GM19035 (cell line): Measurements from ENCODE around the gene KLHDC10.
"Not testable (repeated sequence)": the region's sequence is repeated elsewhere in the genome, so short reads cannot be mapped to it uniquely, and the experiment has no call there.

ENCODE experiments used
- ATAC-seq: cut with Tn5 transposase; IDR thresholded peaks from one replicate; pipeline ENCODE4 v1.9.1; 2021; ENCODE audit not compliant: unreplicated experiment

The KLHDC10 gene

DNA sequence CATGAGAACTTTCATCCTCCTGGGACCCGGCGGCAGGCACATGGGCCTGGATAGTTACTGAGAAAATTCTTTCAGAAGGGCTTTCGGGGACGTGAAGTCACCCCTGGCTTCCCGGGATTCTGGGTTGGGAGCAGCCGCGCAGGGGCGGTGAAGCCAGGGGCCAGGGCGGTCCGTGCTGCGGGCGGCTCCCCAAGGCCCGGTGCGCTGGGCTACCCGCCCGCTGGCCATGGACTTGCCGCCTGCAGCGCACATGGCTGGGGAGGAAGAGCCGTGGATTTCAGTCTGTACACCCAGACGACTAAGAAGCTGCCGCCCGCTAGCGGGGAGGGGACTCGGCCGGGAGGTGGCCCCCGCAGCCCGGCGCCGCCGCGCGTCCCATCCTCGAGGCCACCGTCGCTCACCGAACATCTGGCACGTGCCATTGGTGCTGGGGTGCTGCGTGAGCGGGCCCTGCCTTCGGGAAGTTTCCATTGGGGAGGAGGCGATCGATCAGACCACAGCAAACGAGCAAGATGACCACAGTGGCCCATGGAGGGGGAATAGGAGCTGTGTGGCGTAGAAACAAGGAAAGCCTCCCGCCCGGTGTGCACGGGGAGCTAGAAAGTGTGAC, 70.3 kb downstream of the KLHDC10 start:
- no peak for ATAC-seq

DNA sequence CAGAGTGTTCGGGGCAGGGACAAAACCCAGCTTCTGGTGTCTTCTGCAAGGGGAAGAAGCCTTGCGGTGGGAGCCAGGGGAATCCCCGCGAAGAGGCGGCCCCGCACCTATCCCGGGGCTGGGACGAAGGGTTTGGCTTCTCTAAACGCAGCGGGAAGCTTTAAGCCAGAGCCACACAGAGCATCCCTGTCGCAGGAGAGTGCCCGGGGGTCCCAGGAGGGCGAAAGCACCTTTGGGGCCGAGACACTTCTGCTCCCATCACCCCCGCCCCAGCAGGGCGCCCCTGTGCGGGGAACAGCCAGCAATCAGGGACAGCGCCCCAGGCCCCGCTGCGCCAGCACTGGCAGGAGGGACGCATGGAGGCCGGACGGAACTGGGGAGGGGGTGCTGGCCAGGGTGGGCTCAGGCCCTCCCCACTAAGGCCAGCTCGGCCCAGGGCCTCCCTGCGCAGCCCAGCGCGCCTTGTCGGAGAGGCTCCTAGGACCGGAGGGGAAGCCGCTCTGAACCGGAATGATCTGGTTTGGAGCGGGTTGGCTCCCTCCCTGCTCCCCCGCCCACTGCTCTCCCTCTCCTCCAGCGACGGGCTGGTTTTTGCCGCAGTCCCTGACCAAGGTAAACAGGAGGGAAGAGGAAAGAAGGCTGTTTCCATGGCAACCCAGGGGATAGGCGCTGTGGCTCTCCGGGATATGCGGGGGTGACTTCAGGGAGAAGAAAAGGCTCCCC, 71.0 kb downstream of the KLHDC10 start:
- ATAC-seq, result peak; percentile 63

DNA sequence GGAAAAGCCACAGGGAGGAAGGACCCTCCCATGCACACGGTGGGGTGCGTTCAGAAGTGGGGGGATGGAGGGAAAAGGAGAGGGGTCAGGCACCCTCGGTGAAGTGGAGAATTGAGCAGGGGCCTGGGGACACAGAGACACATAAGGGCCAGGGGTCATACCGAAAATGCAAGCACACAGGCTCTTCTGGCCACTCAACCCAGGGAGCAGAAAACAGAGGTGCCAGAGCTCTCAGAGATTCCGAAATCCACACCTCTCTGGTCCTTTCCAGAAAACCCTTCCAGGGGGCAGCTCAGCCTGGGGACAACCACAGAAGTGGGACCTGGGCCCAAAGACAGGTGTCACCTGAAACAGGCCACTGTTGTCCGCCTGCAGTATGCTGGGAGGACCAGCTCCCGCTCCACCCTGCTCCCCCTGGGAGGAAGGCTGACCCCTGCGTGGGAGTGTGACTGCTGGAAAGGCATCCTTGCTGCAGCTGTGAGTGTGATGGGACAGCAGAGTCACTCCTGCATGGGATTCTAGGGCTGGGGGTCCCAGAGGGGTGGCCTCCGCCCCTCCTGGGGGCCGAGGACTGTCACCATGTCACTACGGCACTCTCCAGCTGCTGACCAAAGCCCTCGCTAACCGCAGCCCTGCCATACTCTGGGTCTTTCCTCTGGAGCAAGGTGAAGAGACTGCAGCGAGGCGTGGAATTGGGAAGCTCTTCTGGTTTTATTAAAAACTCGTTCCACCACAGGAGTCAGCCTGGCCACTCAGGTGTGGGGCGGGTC, 71.7 kb downstream of the KLHDC10 start:
- no peak for ATAC-seq

- ATAC-seq, result no peak
Observed at GRCh38 chr7:130142654-130143333, 72.5 kb downstream of the KLHDC10 start.

DNA sequence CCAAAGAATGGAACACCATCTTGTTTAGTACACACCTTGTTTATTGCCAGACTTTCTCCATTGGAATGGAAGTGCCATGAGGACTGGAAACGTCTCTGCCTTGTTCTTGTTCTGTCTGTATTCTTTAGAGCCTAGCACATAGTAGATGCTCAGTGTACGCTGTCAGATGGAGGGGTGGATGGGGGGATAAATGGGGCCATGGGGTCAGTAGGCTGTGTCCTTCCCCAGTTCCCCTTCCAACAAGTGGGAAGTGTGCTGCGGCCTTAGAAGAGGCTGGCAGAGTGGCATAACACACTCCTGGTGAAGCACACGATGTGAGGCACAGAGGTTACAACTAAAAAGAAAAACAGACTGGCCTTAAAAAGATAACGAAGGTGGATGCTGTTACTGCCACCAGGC, 73.0 kb downstream of the KLHDC10 start:
- ATAC-seq, result no peak

DNA sequence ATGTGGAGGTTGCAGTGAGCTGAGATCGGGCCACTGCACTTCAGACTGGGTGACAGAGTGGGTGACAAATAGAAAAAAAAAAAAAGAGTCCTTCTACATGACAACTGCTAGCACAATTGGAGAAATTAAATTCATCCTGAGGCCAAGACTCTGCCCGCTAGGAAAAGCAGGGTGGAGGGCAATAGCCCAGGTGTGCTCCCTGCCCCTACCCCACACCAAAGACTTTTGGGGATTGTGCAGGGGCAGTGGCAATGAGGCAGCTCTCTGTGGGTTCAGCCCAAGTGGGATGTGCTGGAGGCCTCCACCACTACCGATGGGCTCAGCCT, 73.6 kb downstream of the KLHDC10 start:
- ATAC-seq, result no peak

DNA sequence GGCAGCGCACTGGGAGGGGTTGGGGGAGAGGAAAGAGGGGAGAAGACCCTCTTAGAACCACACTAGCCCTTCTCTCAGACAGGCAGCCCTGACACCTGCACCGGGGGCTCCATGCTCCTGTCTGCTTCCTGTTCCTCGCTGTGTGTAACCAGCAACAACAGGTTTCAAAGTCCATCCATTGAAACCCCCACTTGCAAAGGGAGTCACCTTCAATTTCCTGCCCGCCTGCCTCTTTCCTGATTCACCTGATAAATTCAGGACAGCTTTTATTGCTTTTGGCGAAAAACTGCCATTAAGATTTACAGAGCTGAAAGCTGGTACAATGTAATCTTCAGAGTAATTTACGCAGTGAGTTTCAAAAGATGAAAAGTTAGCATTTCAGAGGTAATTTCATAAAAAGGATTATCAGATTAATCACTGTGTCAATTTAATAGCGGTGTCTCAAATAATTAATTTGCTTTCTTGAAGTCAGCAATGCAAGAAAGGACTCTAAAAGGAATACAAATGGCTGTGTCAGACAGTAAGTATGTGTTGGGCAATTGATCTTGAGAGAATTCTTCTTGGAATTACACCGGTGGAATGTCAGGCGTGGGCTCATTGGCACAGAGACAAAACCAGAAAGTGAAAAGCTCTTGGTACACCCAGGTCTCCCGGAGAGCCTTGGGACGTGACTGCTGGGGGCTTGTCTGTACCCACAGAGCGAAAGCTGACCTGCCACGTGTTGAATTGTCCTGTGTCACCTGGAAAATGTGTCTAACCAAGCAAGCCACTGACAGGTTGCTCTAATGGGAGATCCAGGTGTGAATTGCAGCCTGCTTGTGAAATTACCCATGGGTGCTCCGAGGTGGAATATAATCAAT, 74.2 kb downstream of the KLHDC10 start:
- ATAC-seq, result no peak

DNA sequence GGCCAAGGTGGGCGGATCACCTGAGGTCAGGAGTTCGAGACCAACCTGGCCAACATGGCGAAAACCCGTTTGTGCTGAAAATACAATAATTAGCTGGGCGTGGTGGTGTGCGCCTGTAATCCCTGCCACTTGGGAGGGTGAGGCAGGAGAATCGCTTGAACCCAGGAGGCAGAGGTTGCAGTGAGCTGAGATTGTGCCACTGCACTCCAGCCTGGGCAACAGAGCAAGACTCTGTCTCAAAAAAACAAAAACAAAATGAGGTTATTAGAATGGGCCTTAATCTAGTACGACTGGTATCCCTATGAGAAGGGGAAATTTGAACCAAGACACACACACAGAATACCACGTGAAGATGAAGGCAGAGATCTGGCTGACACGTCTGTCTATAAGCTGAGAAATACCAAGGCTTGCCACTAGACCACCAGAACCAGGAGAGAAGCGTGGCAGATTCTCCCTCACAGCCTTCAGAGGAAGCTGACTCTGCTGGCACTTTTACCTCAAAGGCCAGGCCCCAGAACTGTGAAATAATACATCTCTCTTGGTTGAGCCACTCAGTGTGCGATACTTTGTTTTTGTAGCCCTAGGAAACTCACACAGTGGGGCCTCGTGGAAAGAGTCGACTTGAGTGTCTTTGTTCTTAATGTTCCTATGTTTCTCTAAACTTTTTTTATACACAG, 75.2 kb downstream of the KLHDC10 start:
- ATAC-seq, result no peak

DNA sequence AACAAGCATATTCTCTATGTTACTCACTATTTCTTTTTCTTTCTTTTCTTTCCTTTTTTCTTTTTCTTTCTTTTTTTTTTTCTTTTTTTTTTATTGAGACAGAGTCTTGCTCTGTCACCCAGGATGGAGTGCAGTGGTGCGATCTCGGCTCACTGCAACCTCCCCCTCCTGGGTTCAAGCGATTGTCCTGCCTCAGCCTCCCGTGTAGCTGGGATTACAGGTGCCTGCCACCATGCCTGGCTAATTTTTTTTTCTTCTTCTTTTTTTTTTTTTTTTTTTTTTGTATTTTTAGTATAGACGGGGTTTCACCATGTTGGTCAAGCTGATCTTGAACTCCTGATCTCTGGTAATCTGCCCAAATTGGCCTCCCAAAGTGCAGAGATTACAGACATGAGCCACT, 75.8 kb downstream of the KLHDC10 start:
- ATAC-seq, result not testable (repeated sequence)

DNA sequence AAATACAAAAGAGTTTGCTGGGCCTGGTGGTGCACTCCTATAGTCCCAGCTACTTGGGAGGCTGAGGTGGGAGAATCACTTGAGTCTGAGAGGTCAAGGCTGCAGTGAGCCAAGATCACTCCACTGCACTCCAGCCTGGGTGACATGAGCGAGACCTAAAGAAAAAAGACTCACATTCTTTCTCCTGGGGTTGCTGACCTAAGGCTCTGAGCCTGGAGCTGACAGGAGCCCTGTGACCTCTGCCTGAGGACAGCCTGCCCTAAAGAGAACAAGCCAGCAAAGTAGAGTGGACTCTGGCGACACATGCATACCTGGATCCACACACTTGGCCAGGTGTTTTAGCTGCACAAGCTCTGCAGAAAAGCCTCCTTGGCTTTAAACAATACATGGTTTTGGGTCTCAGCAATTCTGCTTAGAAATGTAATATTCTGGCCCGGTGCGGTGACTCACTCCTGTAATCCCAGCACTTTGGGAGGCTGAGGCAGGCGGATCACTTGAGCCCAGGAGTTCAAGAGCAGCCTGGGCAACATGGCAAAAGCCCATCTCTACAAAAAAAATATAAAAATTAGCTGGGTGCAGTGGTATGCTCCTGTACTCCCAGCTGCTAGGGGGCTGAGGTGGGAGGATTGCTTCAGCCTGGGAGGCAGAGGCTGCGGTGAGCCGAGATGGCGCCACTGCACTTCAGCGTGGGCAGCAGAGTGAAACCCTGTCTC, 76.5 kb downstream of the KLHDC10 start:
- no peak for ATAC-seq

DNA sequence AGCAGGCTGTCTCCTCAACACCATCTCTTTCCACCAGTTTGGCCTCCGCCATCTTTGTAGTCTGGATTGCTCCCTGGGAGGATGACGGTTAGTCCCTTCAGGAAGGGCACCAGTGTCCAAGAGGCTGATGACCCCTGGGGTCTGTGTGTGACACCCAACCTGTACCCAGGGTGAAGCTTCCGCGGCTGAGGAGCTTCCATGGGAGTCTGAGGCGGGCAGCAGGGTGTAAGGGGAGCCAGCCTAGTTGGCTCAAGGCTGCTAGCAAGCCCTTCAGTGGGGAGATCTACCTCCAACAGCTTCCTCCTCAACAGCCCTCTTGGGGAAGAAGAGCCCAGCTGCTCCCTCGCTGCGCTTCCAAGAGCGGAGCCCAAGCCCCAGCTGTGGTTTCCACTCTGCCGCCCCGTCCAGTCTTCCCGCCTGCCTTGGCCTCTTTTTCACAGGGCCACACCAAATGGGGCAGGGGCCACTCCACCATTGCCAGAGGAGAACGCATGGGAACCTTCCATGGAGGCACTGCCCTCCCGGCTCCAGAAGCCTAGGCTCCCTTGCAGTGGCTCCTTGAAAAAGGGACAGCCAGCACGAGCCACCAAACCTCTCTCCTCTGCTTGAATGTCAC, 77.5 kb downstream of the KLHDC10 start:
- no peak for ATAC-seq

GRCh38 chr7:130148561-130148960, 78.2 kb downstream of the KLHDC10 start:
- ATAC-seq, result no peak

DNA sequence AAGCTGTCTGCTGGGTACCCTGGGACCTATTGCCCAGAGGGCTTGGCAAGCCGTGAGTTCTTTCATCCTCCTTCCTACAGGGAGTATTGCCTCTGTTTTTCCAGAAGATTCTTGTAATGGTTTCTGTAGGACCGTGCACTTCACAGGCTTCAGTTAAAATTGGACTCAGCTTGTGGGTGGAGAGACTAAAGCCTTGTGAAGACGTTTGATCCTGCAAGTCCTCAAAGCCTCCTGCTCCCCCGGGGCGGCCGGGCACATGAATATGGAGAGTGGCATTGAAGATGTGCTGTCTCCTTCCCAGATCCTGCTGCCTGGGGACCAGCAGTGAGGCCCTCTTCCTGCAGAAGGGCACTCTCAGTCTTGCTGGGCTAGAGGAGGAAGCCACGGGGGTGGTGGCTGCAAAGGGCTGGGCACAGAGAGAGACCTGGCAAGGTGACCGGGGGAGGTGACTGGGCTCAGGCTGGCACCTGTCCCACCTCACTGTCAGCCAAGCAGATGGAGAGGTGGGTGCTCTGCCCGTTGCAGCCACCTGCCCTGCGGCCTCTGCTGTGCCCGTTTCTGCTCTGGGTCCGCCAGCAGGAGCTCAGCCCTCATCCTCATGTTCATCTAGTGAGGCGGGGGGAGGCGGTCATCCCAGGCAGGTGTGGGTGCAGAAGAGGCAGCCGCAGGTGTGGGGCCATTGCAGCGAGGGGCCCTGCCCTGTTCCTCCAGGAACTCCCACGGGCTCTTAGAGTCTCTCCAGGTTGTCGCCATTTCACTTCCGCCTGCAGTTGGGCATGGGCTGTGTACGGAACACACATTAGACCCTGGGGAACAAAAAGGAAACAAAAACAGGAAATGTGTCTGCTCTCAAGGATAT, 79.2 kb downstream of the KLHDC10 start:
- ATAC-seq, result no peak

- ATAC-seq, result no peak
Observed at GRCh38 chr7:130150587-130150986, 80.3 kb downstream of the KLHDC10 start.

GRCh38 chr7:130151591-130152492, 81.5 kb downstream of the KLHDC10 start:
- ATAC-seq, result no peak

GRCh38 chr7:130152493-130153210, 82.3 kb downstream of the KLHDC10 start:
- no peak for ATAC-seq
